Parathyroid adenoma (tissue), 2 donors: ENCODE results near the gene MOSPD3.

Source experiments
- H2AFZ ChIP-seq: fragments of 300-600 bp; sonication (generic); one replicate; pipeline ENCODE4 v1.7.0; 2017; ENCODE audit warnings: antibody characterized with exemption, mild to moderate bottlenecking
- H3K27ac ChIP-seq: fragments of 300-600 bp; sonication (generic); one replicate; pipeline ENCODE4 v1.7.0; 2017
- H3K27me3 ChIP-seq: fragments of 300-600 bp; sonication (generic); one replicate; pipeline ENCODE4 v1.7.0; 2017; ENCODE audit warnings: low read length; ENCODE audit not compliant: control insufficient read depth, insufficient read depth
- H3K36me3 ChIP-seq: fragments of 300-600 bp; sonication (generic); one replicate; pipeline ENCODE4 v1.7.0; 2017; ENCODE audit warnings: low read length; ENCODE audit not compliant: control insufficient read depth, insufficient read depth
- H3K4me1 ChIP-seq: fragments of 300-600 bp; sonication (generic); one replicate; pipeline ENCODE4 v1.7.0; 2017; ENCODE audit warnings: control low read depth
- H3K4me2 ChIP-seq: fragments of 300-600 bp; sonication (generic); one replicate; pipeline ENCODE4 v1.7.0; 2017; ENCODE audit warnings: low read length
- H3K4me3 ChIP-seq: fragments of 300-600 bp; sonication (generic); one replicate; pipeline ENCODE4 v1.7.0; 2017; ENCODE audit warnings: low read depth, low read length
- H3K79me2 ChIP-seq: fragments of 300-600 bp; sonication (generic); one replicate; pipeline ENCODE4 v1.7.0; 2017; ENCODE audit warnings: control low read depth
- H3K9ac ChIP-seq: fragments of 300-600 bp; sonication (generic); one replicate; pipeline ENCODE4 v1.7.0; 2017; ENCODE audit warnings: mild to moderate bottlenecking
- H3K9me3 ChIP-seq: fragments of 300-600 bp; sonication (generic); one replicate; pipeline ENCODE4 v1.7.0; 2017; ENCODE audit warnings: low read length; ENCODE audit not compliant: control insufficient read depth
- CTCF ChIP-seq: fragments of 300-600 bp; sonication (generic); IDR thresholded peaks from one replicate; pipeline ENCODE4 v1.7.0; 2017; ENCODE audit warnings: antibody characterized with exemption, mild to moderate bottlenecking
- donor health status: primary hyperparathyroidism.

The MOSPD3 gene

GRCh38 chr7:100566018-100566531, 46.3 kb upstream of the MOSPD3 start:
- H3K4me1 ChIP-seq: peaks cover 6% of the 10 kb centered on the region
- no peaks in the 10 kb centered on the region for H3K36me3 ChIP-seq
- no peak overlapping the region for H3K27ac ChIP-seq

GRCh38 chr7:100567031-100567730, 45.2 kb upstream of the MOSPD3 start:
- Histone ChIP-seq H3K27me3 (no peaks in the 10 kb centered on the region), H3K9me3 (no peaks in the 10 kb centered on the region), H3K4me3 (no peak overlapping the region), H3K9ac (no peak overlapping the region), H3K4me2 (no peak overlapping the region), H3K27ac (no peak overlapping the region), H2AFZ (no peak overlapping the region), H3K36me3 (no peaks in the 10 kb centered on the region), H3K79me2 (no peaks in the 10 kb centered on the region), H3K4me1 (peaks cover 6% of the 10 kb centered on the region)
- TF ChIP-seq CTCF: no peak

More at GRCh38 chr7:100566018-100566531, 46.3 kb upstream of the MOSPD3 start:
- Histone ChIP-seq H3K9ac (no peak overlapping the region), H3K79me2 (no peaks in the 10 kb centered on the region), H3K4me2 (no peak overlapping the region), H3K4me3 (no peak overlapping the region), H2AFZ (no peak overlapping the region), H3K9me3 (no peaks in the 10 kb centered on the region), H3K27me3 (no peaks in the 10 kb centered on the region)
- TF ChIP-seq CTCF: no peak

GRCh38 chr7:100567751-100568175, 44.6 kb upstream of the MOSPD3 start:
- Histone ChIP-seq H3K9ac (no peak overlapping the region), H3K27ac (no peak overlapping the region)
- TF ChIP-seq CTCF: no peak

GRCh38 chr7:100568176-100568895, 44.0 kb upstream of the MOSPD3 start:
- peaks cover 6% of the 10 kb centered on the region for H3K4me1 ChIP-seq
- H3K79me2 ChIP-seq: no peaks in the 10 kb centered on the region
- no peak overlapping the region for H2AFZ ChIP-seq
- H3K9me3 ChIP-seq: no peaks in the 10 kb centered on the region
- H3K9ac ChIP-seq: no peak overlapping the region
- H3K4me3 ChIP-seq: no peak overlapping the region
- TF ChIP-seq CTCF: no peak
- no peaks in the 10 kb centered on the region for H3K36me3 ChIP-seq
- H3K27ac ChIP-seq: no peak overlapping the region
- no peaks in the 10 kb centered on the region for H3K27me3 ChIP-seq
- no peak overlapping the region for H3K4me2 ChIP-seq

More at GRCh38 chr7:100567751-100568175, 44.6 kb upstream of the MOSPD3 start:
- Histone ChIP-seq H3K79me2 (no peaks in the 10 kb centered on the region), H3K4me2 (no peak overlapping the region), H2AFZ (no peak overlapping the region), H3K4me1 (peaks cover 6% of the 10 kb centered on the region), H3K36me3 (no peaks in the 10 kb centered on the region), H3K9me3 (no peaks in the 10 kb centered on the region), H3K4me3 (no peak overlapping the region), H3K27me3 (no peaks in the 10 kb centered on the region)
